CD4-positive, alpha-beta T cell treated with Interleukin-1 beta for 1 hour (primary cell): ENCODE results near the gene BCL2L14.

Source experiments
- DNase-seq, 2 donors: peaks; one replicate each; pipeline ENCODE4 v3.0.0-alpha.2; 2020 to 2022

BCL2L14 gene, protein sequence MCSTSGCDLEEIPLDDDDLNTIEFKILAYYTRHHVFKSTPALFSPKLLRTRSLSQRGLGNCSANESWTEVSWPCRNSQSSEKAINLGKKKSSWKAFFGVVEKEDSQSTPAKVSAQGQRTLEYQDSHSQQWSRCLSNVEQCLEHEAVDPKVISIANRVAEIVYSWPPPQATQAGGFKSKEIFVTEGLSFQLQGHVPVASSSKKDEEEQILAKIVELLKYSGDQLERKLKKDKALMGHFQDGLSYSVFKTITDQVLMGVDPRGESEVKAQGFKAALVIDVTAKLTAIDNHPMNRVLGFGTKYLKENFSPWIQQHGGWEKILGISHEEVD

DNA sequence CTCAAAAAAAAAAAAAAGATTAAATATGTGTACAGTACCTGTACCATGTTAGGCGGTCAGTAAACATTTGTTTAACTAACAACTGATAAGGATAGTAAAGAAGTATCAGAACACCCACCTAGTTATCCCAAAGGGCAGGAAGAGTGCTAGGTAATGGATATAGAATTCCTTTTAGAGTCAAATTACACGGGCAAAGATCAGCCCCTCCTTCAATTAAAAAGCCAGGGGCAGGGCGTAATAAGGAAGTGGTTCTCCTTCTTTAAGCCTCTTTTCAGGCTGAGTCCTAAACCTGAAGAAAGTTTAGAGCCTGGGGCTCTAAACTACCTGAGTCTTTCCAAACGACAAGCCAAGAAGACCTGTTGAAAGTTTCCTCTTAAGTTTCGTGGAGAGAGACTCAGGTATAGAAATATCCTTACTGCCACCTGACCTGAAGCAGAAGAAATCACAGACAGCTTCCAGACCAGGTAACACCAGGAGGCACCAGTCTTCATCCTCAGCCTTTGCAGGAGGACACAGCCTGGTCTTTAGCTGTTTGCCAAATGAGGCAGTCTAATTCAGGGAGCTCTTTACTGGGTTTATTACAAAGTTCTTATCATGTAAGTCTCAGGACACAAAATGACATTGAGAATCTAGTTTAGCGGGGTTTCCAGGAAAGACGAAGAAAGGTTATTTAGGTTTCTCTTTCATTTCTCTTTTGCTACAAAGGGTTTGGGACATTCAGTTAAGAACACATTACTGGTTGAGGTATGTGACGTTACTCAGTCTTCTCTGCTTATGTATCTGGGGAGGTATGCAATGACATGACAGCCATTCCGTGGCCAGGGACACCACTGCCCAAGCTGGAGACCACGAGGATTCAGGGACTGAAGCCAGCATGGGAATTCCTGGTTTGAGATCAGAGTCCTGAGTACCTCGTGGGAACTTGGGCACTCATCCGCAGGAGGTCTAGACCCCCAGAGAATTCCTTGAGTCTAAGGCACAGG, at the start of gene BCL2L14:
Gene BCL2L14 (plus strand): TSS at position 266 of the 983 bp plus-strand sequence. CDS start 8,367 bp downstream, outside the sequence.
- DNase-seq: peak in 1 of 2 donors; percentile 22

DNA sequence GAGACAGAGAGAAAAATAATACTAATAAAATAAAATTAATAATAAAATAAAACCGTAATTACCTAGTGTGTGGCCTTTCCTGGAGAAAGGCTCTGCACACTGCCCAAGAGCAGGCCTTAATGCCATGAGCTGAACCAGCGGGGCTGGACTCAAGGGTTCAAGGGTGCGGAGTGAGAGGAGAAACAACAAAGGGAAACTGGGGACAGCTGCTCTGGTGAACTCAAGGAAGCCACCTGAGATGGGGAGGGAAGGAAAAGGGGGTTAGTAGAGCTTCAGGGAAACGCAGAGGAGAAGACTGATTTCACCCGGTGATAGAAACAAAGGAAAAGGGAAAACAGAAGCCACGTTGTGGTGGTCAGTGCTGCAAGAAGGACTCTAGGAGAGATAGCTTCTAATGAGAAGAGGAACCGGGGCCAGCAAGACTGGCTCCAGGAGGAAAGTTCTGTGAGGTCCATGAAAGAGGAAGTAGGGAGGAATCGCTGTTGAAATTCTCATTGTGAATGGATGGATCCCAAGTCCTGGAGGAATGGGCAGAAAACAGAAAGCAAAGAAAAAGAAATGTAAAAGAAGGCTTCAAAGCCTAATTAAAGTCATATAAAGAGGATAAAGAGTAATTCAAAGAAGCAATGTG, 48.3 kb upstream of the BCL2L14 start:
- DNase-seq: no peak

DNA sequence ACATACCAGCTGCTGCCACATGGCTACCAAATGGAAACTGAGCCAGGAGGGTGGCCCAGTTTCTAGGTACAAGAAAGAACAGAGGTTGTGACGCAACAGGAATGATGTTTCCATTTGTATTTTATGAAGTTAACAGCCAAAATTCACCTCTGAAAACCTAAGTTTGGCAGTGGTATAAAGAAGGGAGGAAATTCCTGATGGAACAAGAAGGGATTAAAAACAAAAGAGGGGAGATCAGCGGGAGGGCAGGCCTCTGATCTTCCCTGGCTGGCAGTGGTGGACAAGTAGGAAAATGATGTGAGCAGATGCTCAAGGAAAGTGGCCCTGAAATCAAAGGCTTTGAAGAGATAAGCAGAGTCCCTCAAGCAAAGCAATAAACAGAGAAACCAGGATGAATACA, 47.3 kb upstream of the BCL2L14 start:
- DNase-seq: no peak

DNA sequence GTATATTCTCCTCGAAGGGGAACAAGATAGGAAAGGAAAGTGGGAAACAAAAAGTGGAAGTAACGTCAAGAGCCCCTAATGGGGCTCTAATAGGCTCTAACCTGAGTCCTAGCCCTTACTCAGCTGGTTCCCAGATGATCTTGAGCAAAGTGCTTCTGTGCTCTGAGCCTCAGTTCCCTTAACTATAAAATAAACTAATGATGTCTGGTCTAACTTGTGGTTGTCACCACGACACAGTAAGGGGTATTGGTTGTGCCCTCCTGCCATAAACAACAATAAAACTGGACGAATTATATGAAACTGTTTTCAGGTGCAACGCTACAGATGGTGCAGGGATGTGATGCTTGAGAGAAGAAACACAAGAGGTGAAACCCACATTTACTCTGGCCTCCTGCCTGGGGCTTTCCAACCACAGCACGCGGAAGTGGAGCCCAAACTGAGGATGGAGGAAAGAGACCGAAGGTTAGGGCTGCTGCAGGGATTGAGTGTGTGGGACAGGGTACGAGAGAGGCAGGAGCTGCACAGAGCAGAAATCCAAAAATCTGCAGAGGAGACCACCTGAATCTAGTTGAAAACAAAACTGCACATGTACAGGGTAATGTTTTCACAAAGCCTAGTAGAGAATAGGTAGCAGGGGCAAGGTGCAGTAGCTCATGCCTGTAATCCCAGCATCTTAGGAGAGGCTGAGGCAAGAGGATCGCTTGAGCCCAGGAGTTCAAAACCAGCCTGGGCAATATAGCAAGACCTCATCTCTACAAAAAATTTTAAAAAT, 45.6 kb upstream of the BCL2L14 start:
- peak; percentile 37 to 48 for DNase-seq

DNA sequence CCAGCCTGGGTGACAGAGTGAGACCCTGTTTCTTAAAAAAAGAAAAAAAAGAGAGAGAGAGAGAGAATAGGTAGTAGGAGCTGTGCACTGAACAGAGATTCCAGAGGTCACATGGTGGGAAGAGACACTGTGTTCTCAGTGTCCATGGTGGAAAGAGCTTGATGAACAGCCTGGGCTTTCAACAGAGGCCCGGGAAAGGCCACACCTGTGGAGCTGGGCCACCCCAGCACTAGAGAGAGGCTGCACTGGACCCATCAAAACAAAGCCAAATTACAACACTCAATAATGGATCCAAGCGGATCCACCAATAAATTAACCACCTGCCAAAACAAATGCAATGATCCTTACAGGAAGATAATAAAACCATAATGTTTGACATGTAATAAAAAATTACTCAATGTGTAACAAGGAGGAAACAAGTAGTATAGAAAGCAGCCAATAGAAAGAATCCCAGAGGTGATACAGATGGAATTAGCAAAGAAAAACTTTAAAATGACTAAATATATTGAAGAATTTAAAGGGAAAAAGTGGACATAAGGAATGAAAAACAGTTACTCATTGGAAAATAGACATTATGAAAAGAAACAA, 44.8 kb upstream of the BCL2L14 start:
- no peak for DNase-seq

DNA sequence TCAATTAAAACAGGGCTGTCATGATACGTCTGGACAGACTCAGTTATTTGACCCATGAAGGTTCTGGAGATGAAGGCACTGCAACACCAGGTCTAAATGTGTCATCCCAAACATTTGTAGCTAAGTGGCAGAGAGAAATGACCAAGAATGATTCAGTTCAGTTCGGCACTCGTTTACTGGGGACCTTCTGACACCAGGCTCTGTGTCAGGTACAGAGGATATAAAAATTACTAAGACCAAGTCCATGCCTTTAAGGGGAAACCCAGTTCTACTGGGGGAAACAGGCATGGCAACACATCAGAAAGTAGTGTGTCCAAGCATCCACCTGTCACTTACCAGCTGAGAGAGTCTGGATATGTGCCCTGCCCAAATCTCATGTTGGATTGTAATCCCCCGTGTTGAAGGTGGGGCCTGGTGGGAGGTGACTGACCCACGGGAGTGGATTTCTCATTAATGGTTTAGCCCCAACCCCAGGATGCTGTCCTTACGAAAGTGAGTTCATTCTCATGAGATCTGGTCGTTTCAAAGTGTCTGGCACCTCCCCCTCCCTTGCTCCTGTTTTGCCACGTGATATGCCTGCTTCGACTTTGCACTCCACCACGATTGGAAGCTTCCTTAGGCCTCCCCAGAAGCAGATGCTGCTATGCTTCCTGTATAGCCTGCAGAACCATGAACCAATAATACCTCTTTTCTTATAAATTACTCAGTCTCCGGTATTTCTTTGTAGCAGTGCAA, 41.9 kb upstream of the BCL2L14 start:
- DNase-seq: no peak

DNA sequence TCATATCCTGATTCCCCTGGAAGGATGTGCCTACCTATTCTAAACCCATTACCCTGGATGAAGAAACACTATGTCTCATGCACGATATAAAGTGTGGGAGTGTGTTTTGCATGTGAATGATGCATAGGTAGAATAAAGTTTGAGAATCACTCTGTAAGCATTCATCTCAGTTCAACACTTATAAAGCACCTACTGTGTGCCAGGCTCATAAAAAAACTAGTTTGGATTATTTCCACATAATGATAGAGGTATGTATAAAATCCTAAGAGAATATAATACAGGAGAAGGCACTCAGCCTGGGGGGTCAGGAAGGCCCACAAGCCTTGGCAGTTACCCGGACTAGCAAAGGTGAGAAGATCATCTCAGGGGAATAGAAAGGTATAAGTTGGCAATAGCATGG, 41.1 kb upstream of the BCL2L14 start:
- DNase-seq: no peak

DNA sequence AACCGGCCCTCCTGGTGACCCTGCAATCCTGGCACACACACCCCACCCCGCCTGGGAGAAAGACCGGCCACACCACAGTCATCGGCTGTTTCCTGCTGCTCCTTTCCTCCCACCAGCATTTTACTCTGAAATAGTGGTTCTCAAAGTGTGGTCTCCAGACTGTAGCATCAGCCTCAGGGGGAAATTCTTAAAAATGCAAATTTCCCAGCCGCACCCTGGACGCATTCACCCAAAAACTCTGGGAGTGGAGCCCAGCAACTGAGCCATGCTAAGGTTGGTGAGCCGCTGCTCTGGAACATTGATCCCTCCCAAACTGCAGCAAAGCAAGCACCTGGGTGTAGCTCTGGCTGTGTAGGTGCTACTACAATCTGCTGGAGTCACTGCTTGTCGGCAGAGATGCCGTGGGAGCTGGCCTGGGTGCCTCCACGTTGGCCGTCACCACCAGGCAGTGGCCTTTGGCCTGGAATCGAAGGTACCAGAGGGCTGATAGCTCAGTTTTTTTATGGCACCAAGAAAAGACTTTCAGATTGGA, 38.4 kb upstream of the BCL2L14 start:
- no peak for DNase-seq

DNA sequence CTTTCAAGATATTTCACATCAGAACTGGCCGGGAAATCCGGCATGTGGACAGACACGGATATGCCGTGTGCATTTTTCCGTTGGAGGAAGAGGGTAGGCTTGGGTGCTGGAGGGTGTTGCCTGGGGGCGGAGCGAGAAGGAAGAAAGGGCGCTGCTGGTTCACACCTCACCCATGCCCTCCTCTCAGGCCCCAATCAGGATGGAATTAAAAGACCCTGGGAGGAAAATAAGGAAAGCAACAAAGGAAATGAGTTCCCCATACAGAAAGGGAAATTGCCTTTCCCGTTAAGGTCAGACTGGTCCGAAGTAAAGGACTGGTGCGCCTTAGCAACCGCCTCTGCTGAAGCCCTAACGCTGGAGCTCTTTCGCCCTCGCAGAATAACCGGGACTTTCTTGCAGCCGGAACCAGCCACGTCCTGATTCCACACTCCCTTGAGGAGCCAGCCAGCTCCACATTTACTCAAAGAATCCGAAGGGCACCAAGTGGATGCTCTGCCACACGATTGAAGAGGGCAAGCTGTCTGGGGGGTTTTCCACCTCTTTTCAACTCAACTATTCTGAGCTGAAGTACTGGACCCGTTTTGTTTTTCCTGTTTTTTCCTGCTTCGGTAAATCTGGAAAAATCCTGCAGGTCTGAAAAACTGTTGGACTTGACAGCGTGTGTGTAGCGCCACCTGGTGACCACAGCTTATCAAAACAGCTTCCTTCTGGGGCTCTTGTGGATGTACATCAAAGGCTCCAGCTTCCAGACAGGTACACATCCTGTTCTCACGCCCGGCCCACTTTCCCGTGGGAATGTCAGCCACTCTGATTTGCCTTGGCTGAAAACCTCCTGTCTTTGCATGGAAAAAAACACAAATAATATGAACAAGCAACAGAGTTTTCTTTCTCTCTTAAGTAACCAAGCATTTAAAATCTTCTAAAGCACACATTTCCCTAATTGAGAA, 37.6 kb upstream of the BCL2L14 start:
- peak; percentile 68 to 72 for DNase-seq

DNA sequence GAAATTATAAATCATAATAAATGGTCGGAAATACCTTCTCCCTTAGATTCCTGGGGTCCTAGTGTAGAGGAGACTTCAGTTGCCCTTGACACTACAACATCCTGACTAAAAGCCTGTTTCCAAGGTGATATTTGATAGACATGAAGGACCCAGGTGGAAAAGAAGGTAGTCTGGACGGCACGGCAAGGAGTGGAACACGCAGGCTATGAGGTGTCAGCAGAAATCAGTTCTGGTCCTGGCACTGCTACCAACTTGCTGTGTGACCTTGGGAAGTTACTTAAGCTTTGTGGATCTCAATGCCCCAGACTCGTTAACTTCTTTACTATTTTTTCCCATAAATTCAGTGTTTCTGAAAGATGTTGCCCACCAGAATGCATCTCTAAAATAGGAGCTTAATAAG, 36.9 kb upstream of the BCL2L14 start:
- no peak for DNase-seq

DNA sequence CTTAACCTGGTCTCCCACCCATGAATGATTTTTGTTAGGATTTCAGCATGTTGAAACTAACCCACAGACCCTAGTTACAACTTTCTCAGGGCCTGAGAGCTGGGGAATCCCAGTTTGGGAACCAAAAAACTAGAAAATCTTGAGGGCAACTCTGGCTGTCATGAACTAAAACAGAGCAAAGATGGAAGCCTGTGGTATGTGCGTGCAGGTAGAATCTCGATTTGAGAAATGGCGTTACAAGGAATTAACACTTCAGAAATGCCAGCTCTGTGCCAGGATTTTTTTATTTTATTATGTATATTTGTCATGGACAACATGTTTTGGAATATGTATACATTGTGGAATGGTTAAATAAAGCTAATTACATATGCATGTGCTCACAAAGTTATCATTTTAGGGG, 36.4 kb upstream of the BCL2L14 start:
- no peak for DNase-seq

DNA sequence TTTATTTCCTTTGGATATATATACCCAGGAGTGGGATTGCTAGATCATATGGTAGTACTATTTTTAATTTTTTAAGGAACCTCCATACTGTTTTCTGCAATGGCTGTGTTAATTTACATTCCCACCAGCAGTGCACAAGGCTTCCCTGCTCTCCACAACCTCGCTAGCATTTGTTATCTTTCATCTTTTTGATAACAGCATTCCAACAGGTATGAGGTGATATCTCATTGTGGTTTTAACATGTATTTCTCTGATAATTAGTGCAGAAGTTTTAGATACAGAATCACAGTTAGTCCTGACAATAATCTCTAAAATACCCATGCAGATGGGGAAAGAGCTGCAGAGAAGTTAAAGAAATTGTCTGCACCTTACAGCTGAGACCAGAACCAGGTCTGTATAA, 35.5 kb upstream of the BCL2L14 start:
- DNase-seq: no peak

DNA sequence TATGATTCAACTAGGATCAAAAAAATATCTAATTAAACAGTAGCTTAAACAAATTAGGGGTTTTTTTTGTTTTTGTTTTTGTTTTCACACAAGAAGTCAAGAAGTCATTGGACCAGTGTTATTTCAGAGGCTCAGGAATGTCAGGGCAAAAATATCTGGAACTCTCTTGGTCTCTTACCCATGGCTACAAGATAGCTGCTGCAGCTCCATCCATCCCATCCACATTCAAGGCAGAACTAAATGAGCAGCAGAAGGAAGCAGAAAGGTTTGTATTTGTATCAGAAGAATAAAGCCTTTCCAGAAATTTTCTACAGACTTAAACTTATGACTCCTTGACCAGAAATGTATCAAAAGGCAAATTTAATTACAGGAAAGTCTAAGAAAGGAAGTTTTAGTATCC, 33.8 kb upstream of the BCL2L14 start:
- no peak for DNase-seq

DNA sequence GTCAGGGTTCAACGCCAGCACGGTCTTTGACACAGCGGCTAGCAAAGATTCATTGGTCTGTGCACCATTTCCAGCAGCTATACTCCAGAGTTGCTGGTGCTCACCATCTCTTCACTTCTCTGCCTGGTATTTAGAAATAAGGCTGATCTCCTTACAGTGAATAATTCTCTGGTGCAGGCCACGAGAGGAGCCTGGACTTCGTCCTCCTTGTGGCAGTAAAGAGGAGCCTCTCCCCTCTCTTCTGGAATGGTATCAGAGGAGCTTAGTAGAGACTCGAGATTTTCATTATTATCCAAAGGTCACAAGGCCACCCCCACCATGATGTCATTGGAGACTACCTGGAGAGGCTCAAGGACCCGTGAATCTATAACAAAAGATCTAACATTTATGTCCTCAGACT, 30.8 kb upstream of the BCL2L14 start:
- DNase-seq: no peak

DNA sequence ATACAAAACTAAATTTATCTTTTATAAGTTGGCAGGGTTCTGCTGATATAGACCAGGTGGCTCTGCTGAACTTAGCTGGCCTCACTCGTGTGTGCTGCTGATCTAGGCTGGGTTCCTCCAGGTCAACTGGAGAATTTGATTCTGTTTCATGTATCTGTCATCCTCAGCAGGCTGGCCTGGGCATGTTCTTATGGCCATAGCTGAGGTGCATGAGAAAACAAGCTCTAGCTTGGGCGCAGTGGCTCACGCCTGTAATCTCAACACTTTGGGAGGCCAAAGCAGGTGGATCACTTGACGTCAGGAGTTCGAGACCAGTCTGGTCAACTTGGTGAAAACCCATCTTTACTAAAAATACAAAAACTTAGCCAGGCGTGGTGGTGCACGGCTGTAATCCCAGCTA, 24.3 kb upstream of the BCL2L14 start:
- DNase-seq: no peak

DNA sequence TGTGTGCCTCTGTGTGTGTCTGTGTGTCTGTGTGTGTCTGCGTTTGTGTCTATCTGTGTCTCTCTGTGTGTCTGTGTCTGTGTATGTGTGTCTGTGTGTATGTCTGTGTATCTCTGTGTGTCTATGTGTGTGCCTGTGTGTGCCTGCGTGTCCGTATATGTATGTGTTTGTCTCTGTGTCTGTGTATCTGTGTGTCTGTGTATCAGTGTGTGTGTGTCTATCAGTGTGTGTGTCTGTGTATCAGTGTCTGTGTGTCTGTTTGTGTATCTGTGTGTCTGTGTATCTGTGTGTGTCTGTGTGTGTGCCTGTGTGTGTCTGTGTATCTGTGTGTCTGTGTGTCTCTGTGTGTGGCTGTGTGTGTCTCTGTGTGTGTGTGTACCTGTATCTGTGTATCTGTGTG, 23.1 kb upstream of the BCL2L14 start:
- DNase-seq: no peak

DNA sequence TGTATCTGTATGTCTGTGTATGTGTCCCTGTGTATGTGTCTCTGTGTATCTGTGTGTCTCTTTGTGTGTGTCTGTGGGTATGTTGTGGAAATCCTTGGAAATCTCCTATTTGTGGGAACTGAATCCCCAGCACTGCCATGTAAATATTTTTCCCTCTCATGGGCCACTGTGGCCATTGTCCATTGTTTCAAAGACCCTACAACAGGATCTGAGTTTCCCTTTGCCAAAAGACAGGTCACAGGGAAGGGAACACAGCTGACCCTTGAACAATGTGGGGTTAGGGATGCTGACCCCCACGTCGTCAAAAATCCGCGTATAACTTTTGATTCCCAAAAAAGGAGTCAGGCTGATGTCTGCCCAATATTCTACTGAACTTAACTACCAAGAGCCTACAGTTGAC, 22.5 kb upstream of the BCL2L14 start:
- DNase-seq: no peak

DNA sequence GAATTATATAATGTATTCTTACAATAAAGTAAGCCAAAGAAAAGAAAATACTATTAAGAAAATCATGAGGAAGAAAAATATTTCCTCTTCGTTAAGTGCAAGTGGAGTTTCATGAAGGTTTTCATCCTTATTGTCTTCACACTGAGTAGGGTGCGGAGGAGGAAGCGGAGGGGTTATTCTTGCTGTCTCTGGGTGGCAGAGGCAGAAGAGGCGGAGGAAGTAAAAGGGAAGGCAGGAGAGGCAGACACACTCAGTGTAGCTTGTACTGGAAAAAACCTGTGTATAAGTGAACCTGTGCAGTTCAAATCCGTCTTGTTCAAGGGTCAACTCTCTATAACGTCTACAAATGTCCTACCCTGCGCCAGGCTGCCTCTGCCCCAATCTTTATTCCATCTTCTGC, 22.0 kb upstream of the BCL2L14 start:
- DNase-seq: no peak

DNA sequence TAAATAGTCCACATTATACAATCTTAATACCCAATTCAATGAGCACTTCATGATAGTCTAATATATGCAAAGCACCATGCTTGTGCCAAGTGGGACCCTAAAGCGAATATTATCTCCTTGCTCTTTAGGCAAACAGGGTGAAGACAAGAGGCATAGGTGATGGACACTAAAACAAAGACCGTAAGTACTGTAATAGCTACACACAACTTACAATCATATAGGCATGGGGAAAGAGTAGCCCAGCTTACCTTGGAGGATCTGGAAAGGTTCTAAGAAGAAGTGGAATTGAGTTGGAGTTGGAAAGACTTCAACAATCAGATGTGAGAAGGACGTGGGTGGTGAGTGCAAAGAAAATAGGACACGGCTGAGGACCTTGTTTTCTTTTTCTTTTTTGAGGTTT, 19.1 kb upstream of the BCL2L14 start:
- DNase-seq: no peak

DNA sequence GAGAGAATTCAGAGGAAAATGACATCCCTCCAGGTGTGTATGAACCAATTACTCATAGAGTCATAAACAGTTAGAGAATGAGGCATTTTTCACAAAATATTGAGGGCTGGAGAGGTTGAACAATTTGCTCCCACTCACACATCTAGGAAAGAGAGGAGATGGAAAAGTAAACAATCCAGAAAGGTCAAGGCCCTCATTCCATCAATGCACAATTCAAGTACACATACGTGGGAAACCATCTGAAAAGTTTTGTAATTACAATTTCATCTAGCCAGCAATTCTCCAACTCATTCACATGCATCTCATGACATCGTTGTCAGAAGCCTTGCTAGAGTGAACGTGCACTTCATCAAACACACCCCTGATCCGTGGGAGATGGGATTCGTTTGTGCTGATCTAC, 15.7 kb upstream of the BCL2L14 start:
- no peak for DNase-seq
